ENCODE data around the gene TRIP6. TPM values are rescaled to one million over a fixed set of nuclear protein-coding genes. Genes with fewer than 3 reads are reported as not detected.

The TRIP6 gene, protein sequence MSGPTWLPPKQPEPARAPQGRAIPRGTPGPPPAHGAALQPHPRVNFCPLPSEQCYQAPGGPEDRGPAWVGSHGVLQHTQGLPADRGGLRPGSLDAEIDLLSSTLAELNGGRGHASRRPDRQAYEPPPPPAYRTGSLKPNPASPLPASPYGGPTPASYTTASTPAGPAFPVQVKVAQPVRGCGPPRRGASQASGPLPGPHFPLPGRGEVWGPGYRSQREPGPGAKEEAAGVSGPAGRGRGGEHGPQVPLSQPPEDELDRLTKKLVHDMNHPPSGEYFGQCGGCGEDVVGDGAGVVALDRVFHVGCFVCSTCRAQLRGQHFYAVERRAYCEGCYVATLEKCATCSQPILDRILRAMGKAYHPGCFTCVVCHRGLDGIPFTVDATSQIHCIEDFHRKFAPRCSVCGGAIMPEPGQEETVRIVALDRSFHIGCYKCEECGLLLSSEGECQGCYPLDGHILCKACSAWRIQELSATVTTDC
- 46.1 TPM for polyA plus RNA-seq
- long read RNA-seq, donor 1, transcript TRIP6-201 (9 exons, 1,942 nt), result major isoform, 5 of 14 reads
- long read RNA-seq, donor 1, partial matches to known transcripts, result 9 of 14 reads
- long read RNA-seq, donor 1, other reads (novel, unspliced or antisense), result 0 of 14 reads
- long read RNA-seq, donor 2, transcript TRIP6-201 (9 exons, 1,942 nt), result major isoform, 12 of 38 reads
- long read RNA-seq, donor 2, partial matches to known transcripts, result 25 of 38 reads
- long read RNA-seq, donor 2, other reads (novel, unspliced or antisense), result 0 of 38 reads
- long read RNA-seq, donor 3, transcript TRIP6-201 (9 exons, 1,942 nt), result major isoform, 7 of 25 reads
- long read RNA-seq, donor 3, partial matches to known transcripts, result 17 of 25 reads
- long read RNA-seq, donor 3, other reads (novel, unspliced or antisense), result 0 of 25 reads
- long read RNA-seq, donor 4, result 0 reads
- long read RNA-seq, donor 5, partial matches to known transcripts, result 0 of 5 reads
- long read RNA-seq, donor 5, other reads (novel, unspliced or antisense), result 0 of 5 reads
- long read RNA-seq, donor 6, transcript TRIP6-201 (9 exons, 1,942 nt), result major isoform, 8 of 14 reads
- long read RNA-seq, donor 6, partial matches to known transcripts, result 5 of 14 reads
- long read RNA-seq, donor 6, other reads (novel, unspliced or antisense), result 0 of 14 reads
- long read RNA-seq, donor 7, transcript TRIP6-201 (9 exons, 1,942 nt), result major isoform, 11 of 11 reads
- long read RNA-seq, donor 7, partial matches to known transcripts, result 0 of 11 reads
- long read RNA-seq, donor 7, other reads (novel, unspliced or antisense), result 0 of 11 reads
- long read RNA-seq, donor 8, transcript TRIP6-201 (9 exons, 1,942 nt), result major isoform, 7 of 26 reads
- long read RNA-seq, donor 8, partial matches to known transcripts, result 18 of 26 reads
- long read RNA-seq, donor 8, other reads (novel, unspliced or antisense), result 0 of 26 reads
- long read RNA-seq, donor 9, transcript TRIP6-201 (9 exons, 1,942 nt), result major isoform, 5 of 21 reads
- long read RNA-seq, donor 9, partial matches to known transcripts, result 15 of 21 reads
- long read RNA-seq, donor 9, other reads (novel, unspliced or antisense), result 0 of 21 reads
- long read RNA-seq, donor 10, transcript TRIP6-201 (9 exons, 1,942 nt), result major isoform, 9 of 23 reads
- long read RNA-seq, donor 10, partial matches to known transcripts, result 11 of 23 reads
- long read RNA-seq, donor 10, other reads (novel, unspliced or antisense), result 0 of 23 reads
- long read RNA-seq, donor 11, transcript TRIP6-201 (9 exons, 1,942 nt), result major isoform, 8 of 20 reads
- long read RNA-seq, donor 11, partial matches to known transcripts, result 12 of 20 reads
- long read RNA-seq, donor 11, other reads (novel, unspliced or antisense), result 0 of 20 reads

DNA sequence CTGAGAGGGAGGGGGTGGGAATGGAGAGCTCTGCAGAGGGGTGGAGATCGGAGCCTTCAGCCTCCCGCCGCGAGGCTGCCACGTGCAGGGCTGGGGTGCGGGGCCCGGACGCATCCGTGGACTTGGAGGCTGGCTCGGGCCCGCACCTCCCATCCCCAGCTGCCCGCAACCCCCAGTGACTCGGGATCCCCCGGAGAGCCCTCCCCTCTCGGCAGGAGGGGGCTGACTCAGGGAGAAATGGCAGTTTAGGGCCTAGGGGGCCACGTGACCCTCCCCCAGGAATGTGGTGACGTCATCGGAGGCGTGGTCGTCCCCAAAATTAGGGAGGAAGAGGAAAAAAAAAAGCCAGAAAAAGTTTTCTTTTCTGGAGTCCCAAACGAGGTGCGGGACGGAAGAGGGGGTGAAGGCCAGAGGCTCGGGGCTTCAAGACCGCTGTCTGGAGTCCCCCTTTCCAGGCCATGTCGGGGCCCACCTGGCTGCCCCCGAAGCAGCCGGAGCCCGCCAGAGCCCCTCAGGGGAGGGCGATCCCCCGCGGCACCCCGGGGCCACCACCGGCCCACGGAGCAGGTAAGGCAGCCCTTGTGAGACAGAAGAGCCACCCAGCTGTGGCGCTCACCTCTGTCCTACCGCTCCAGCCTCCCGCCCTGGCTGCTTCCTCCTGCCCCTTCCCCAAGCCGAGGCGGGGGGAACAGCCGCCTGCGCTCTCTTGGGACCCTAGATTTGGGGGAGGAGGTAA, at the start of gene TRIP6:
TRIP6 (plus strand) TSS at position 348 of the 736 bp plus-strand sequence; CDS start at position 459, 111 bp downstream.
- Histone ChIP-seq H3K4me1 (ENCODE audit: control insufficient read depth, insufficient read depth, low read length) (peaks cover 17% of the 10 kb centered on the region), H3K36me3 (ENCODE audit: control insufficient read depth, insufficient read depth, low read length) (peaks cover 18% of the 10 kb centered on the region)
- WGBS (ENCODE audit: insufficient coverage, low lambda C conversion rate), result no CpG with 5 or more reads among the region's 42 CpGs

DNA sequence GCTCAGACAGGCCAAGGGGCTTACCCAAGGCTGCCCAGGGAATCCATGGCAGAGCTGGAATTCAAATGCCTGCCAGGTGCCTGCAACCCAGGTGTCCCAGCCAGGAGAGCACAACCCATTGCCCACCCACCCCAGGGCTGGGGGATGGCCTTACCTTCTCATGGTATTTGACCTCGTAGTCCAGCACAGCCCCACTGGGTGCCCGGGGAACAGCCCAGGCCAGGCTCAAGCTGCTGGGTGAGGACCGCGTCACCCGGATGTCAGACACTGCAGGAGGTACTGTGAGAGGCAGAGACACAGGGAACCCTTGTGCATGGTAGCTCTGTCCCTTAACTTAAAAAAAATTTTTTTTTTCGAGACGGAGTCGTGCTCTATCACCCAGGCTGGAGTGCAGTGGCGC, 48.8 kb upstream of the TRIP6 start:
- Histone ChIP-seq H3K36me3 (ENCODE audit: control insufficient read depth, insufficient read depth, low read length) (peaks cover 80% of the 10 kb centered on the region), H3K27ac (ENCODE audit: low read length) (no peak overlapping the region), H3K4me3 (ENCODE audit: low read length) (no peak overlapping the region), H3K9me3 (ENCODE audit: control insufficient read depth, low read depth, low read length) (peaks cover 7% of the 10 kb centered on the region), H3K27me3 (ENCODE audit: control insufficient read depth, insufficient read depth, low read length) (no peaks in the 10 kb centered on the region), H3K4me1 (ENCODE audit: control insufficient read depth, insufficient read depth, low read length) (no peaks in the 10 kb centered on the region)
- 100% methylated on average over 2 of the region's 9 CpGs for WGBS (ENCODE audit: insufficient coverage, low lambda C conversion rate)
- no peak for DNase-seq

More for the DNA sequence above, at the start of gene TRIP6:
- H3K4me3 ChIP-seq (ENCODE audit: low read length), result peak within 1 kb of the TSS; percentile 75
- H3K27me3 ChIP-seq (ENCODE audit: control insufficient read depth, insufficient read depth, low read length), result no peaks in the 10 kb centered on the region
- H3K9me3 ChIP-seq (ENCODE audit: control insufficient read depth, low read depth, low read length), result no peaks in the 10 kb centered on the region
- H3K27ac ChIP-seq (ENCODE audit: low read length), result peak within 1 kb of the TSS; percentile 80
- DNase-seq, result peak; percentile 87

DNA sequence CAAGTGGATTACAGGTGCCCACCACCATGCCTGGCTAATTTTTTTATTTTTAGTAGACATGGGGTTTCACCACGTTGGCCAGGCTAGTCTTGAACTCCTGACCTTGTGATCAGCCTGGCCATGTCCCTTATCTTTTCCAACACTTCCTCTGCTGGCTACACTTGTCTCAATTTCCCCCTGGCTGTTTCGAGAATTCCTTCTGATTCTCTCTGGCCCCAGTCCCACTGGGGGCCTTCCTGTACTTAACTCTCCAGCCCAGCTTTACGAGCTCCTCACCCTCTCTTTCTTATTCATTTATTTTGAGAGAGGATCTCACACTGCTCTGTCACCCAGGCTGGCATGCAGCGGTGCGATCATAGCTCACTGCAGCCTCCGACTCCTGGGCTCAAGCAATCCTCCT, 48.4 kb upstream of the TRIP6 start:
- no peak for DNase-seq
- Histone ChIP-seq H3K36me3 (ENCODE audit: control insufficient read depth, insufficient read depth, low read length) (peaks cover 80% of the 10 kb centered on the region), H3K9me3 (ENCODE audit: control insufficient read depth, low read depth, low read length) (peaks cover 7% of the 10 kb centered on the region), H3K27me3 (ENCODE audit: control insufficient read depth, insufficient read depth, low read length) (no peaks in the 10 kb centered on the region), H3K27ac (ENCODE audit: low read length) (no peak overlapping the region), H3K4me1 (ENCODE audit: control insufficient read depth, insufficient read depth, low read length) (no peaks in the 10 kb centered on the region), H3K4me3 (ENCODE audit: low read length) (no peak overlapping the region)
- 100% methylated on average over 1 of the region's 6 CpGs for WGBS (ENCODE audit: insufficient coverage, low lambda C conversion rate)

DNA sequence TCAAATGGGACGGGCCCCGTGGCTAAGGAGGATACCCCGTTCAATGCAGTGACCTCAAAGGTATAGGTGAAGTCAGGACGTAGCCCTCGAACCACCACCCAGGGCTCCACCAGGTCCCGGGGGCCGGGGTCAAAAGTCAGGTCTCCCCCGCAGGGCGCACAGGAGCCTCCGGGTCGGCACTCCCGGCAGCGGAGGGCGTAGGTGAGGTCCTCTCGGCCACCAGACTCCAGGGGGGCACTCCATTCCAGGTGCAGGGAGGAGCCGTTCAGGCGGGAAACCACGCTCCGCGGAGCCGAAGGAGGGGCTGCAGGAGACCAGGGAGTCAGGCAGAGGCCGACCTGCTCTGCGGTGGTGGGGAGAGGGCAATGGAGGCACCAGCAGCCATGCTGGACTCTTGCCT, 47.6 kb upstream of the TRIP6 start:
- no CpG with 5 or more reads among the region's 23 CpGs for WGBS (ENCODE audit: insufficient coverage, low lambda C conversion rate)
- H3K4me3 ChIP-seq (ENCODE audit: low read length), result no peak overlapping the region
- no peak overlapping the region for H3K27ac ChIP-seq (ENCODE audit: low read length)
- H3K9me3 ChIP-seq (ENCODE audit: control insufficient read depth, low read depth, low read length), result peaks cover 7% of the 10 kb centered on the region
- peaks cover 81% of the 10 kb centered on the region for H3K36me3 ChIP-seq (ENCODE audit: control insufficient read depth, insufficient read depth, low read length)
- H3K4me1 ChIP-seq (ENCODE audit: control insufficient read depth, insufficient read depth, low read length), result peaks cover under 1% of the 10 kb centered on the region
- H3K27me3 ChIP-seq (ENCODE audit: control insufficient read depth, insufficient read depth, low read length), result no peaks in the 10 kb centered on the region
- no peak for DNase-seq

DNA sequence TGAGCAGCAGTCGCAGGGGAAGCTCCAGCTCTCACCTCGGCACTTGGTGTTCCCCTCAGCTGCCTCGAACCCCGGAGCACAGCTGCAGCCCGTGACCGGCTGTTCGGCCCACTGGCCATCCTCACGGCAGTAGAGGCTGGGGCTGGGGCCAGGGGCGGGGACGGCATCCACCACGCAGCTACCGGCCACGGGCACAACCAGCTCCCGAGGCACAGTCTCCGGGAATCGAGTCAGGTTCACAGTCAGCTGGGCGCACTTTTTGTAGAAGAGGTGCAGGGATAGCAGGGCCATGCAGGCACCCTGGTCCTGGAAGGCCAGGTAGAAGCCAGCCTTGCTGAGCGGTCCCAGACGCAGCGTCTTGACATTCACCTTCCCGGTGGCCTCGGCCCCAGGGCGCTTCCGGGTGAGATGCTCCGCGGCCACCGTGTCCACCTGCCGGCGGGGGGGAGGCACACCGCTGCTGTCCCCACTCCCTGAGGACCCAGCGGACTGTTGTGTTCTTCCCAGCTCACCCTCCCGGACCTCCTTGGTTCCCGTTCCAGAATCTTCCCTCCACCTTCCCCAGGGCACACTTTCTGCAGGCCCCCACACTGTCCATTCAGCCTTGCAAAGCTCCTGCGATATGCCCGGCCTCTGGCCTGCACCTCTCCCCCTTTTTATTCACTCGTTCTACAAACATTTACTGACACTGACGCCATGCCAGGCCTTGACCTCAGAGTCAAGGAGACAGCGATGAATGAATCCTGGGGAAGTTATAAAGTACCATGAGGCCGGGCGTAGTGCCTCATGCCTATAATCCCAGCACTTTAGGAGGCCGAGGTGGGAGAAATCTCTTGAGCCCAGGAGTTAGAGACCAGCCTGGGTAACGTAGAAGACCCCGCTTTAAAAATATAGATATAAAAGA, 44.7 kb upstream of the TRIP6 start:
- no peak for DNase-seq
- peaks cover 15% of the 10 kb centered on the region for H3K4me1 ChIP-seq (ENCODE audit: control insufficient read depth, insufficient read depth, low read length)
- WGBS (ENCODE audit: insufficient coverage, low lambda C conversion rate), result 96% methylated on average over 3 of the region's 43 CpGs
- H3K36me3 ChIP-seq (ENCODE audit: control insufficient read depth, insufficient read depth, low read length), result peaks cover 60% of the 10 kb centered on the region
- H3K9me3 ChIP-seq (ENCODE audit: control insufficient read depth, low read depth, low read length), result peaks cover 3% of the 10 kb centered on the region
- H3K27ac ChIP-seq (ENCODE audit: low read length), result no peak overlapping the region
- H3K27me3 ChIP-seq (ENCODE audit: control insufficient read depth, insufficient read depth, low read length), result no peaks in the 10 kb centered on the region
- H3K4me3 ChIP-seq (ENCODE audit: low read length), result no peak overlapping the region

DNA sequence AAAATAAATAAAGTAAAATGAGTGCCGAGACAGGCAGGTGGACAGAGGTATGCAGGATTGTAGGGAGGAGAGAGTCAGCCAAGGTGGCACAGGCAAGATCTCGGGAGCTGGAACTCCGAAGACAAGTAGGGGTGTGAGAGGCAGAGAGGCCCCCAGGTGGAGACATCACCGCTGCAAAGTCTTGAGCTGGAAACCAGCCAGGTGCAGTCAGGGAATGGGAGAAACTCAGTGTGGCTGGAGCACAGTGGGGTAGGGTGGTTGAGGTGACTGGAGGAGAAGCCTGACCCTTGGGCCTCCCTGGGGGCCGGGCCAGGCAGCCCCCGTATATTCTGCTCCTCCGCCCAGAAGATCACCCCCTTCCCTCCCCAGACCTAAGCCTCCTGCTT, 44.1 kb upstream of the TRIP6 start:
- no peak overlapping the region for H3K27ac ChIP-seq (ENCODE audit: low read length)
- H3K4me3 ChIP-seq (ENCODE audit: low read length), result no peak overlapping the region
- H3K4me1 ChIP-seq (ENCODE audit: control insufficient read depth, insufficient read depth, low read length), result peaks cover 17% of the 10 kb centered on the region
- no peaks in the 10 kb centered on the region for H3K27me3 ChIP-seq (ENCODE audit: control insufficient read depth, insufficient read depth, low read length)
- peaks cover 56% of the 10 kb centered on the region for H3K36me3 ChIP-seq (ENCODE audit: control insufficient read depth, insufficient read depth, low read length)
- 93% methylated on average over 1 of the region's 7 CpGs for WGBS (ENCODE audit: insufficient coverage, low lambda C conversion rate)
- DNase-seq, result no peak
- peaks cover 3% of the 10 kb centered on the region for H3K9me3 ChIP-seq (ENCODE audit: control insufficient read depth, low read depth, low read length)

DNA sequence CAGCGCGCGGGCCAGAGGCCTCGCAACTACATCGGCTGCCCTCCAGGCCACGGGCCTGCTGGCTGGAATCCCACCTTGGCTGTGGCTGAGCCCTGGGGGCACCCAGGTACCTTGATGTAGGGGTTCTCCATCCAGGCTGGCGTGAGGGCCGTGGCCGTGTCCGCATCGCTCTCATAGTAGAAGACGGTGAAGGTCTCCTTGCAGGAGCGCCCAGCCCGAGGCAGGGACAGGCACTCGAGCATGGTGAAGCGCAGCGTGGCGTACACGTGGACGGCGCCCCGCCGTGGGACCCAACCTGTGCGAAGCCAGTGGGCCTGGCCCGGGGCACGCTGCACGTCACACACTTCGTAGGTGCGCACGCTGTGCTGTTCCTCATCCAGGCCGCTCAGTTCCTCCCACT, 43.7 kb upstream of the TRIP6 start:
- no CpG with 5 or more reads among the region's 31 CpGs for WGBS (ENCODE audit: insufficient coverage, low lambda C conversion rate)
- Histone ChIP-seq H3K4me1 (ENCODE audit: control insufficient read depth, insufficient read depth, low read length) (peaks cover 20% of the 10 kb centered on the region), H3K27me3 (ENCODE audit: control insufficient read depth, insufficient read depth, low read length) (no peaks in the 10 kb centered on the region), H3K27ac (ENCODE audit: low read length) (no peak overlapping the region), H3K9me3 (ENCODE audit: control insufficient read depth, low read depth, low read length) (peaks cover 3% of the 10 kb centered on the region), H3K4me3 (ENCODE audit: low read length) (no peak overlapping the region), H3K36me3 (ENCODE audit: control insufficient read depth, insufficient read depth, low read length) (peaks cover 52% of the 10 kb centered on the region)
- DNase-seq, result no peak

DNA sequence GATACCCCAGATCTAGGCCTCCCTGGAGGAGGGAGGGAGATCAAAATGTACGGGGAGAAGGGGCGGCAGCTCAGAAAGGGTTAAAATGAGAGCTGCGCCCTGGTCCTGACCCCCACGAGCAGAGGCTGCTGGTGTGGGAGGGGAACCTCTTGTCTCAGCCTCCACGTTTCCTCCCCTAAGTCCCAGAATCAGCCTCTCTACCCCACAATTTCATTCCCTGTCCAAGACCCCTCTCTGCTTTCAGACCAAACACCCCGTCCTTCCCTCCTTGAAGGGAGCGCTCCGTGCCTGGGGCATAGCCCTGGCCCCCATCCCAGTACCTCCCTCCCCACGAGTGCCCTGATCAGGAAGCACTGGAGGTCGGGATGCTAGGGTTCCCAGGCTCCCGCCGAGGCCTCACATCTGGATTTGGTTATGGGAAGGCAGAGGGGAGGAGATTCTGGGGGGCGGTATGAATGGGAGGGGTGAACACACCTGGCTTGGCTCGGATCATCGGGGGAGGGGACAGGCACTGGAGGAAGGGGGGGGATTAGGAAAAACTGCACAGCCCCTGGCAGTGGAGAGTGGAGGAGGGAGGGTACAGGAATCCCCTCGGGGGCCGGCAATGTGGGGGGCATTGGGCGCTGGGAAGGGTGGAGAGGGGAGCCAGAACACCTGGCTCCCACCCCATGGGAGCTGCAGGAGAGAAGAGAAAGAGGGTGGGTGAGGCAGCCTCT, 42.5 kb upstream of the TRIP6 start:
- peaks cover 42% of the 10 kb centered on the region for H3K36me3 ChIP-seq (ENCODE audit: control insufficient read depth, insufficient read depth, low read length)
- peaks cover 3% of the 10 kb centered on the region for H3K9me3 ChIP-seq (ENCODE audit: control insufficient read depth, low read depth, low read length)
- WGBS (ENCODE audit: insufficient coverage, low lambda C conversion rate), result 60% methylated on average over 1 of the region's 18 CpGs
- H3K27me3 ChIP-seq (ENCODE audit: control insufficient read depth, insufficient read depth, low read length), result no peaks in the 10 kb centered on the region
- peak overlapping the region; percentile 90 for H3K4me3 ChIP-seq (ENCODE audit: low read length)
- H3K27ac ChIP-seq (ENCODE audit: low read length), result no peak overlapping the region
- no peak for DNase-seq
- H3K4me1 ChIP-seq (ENCODE audit: control insufficient read depth, insufficient read depth, low read length), result peaks cover 21% of the 10 kb centered on the region

All from large intestine (tissue), 12 donors.